ENCODE results near the gene TMEM184B. TPM values are rescaled to one million over a fixed set of nuclear protein-coding genes. Genes with fewer than 3 reads are reported as not detected.

Gene TMEM184B
- polyA plus RNA-seq, 3 donors: 14.0 to 50.2 (median 37.3) TPM

- H3K27ac ChIP-seq (ENCODE audit: low read depth, low read length): no peak overlapping the region
- 69 to 76% (median 70%) methylated on average over 10 of the region's 10 CpGs for WGBS, 3 donors
Observed at GRCh38 chr22:38219632-38220031, 53.2 kb downstream of the TMEM184B start.

- no peak overlapping the region for H3K27ac ChIP-seq (ENCODE audit: low read depth, low read length)
- WGBS, 3 donors: 35 to 56% (median 49%) methylated on average over 25 of the region's 25 CpGs
Observed at GRCh38 chr22:38218661-38219622, 53.9 kb downstream of the TMEM184B start.

GRCh38 chr22:38215156-38216038 lies 57.4 kb downstream of the TMEM184B start:
- no peak overlapping the region for H3K27ac ChIP-seq (ENCODE audit: low read depth, low read length)
- WGBS, 3 donors: 81 to 94% (median 88%) methylated on average over 10 to 11 of the region's 11 CpGs

GRCh38 chr22:38214302-38215056 lies 58.3 kb downstream of the TMEM184B start:
- H3K27ac ChIP-seq (ENCODE audit: low read depth, low read length): no peak overlapping the region
- WGBS, 3 donors: 23 to 50% (median 47%) methylated on average over 54 to 81 of the region's 81 CpGs

GRCh38 chr22:38213990-38214301 lies 58.9 kb downstream of the TMEM184B start:
- no peak overlapping the region for H3K27ac ChIP-seq (ENCODE audit: low read depth, low read length)
- WGBS, 3 donors: 30 to 47% (median 44%) methylated on average over 8 of the region's 8 CpGs

GRCh38 chr22:38213319-38213989 lies 59.4 kb downstream of the TMEM184B start:
- no peak overlapping the region for H3K27ac ChIP-seq (ENCODE audit: low read depth, low read length)
- WGBS, 3 donors: 78 to 96% (median 79%) methylated on average over 6 of the region's 6 CpGs

GRCh38 chr22:38212442-38212841 lies 60.4 kb downstream of the TMEM184B start:
- 67 to 81% (median 81%) methylated on average over 2 of the region's 2 CpGs for WGBS, 3 donors
- H3K27ac ChIP-seq (ENCODE audit: low read depth, low read length): no peak overlapping the region

GRCh38 chr22:38211556-38211955 lies 61.3 kb downstream of the TMEM184B start:
- H3K27ac ChIP-seq (ENCODE audit: low read depth, low read length): no peak overlapping the region
- WGBS, 3 donors: 92 to 94% (median 92%) methylated on average over 7 of the region's 7 CpGs

GRCh38 chr22:38208551-38208968 lies 64.2 kb downstream of the TMEM184B start:
- no peak overlapping the region for H3K27ac ChIP-seq (ENCODE audit: low read depth, low read length)
- 55 to 66% (median 62%) methylated on average over 6 of the region's 6 CpGs for WGBS, 3 donors

GRCh38 chr22:38207898-38208432 lies 64.8 kb downstream of the TMEM184B start:
- 86 to 95% (median 92%) methylated on average over 7 of the region's 7 CpGs for WGBS, 3 donors
- no peak overlapping the region for H3K27ac ChIP-seq (ENCODE audit: low read depth, low read length)

GRCh38 chr22:38205261-38206128 lies 67.3 kb downstream of the TMEM184B start:
- H3K27ac ChIP-seq (ENCODE audit: low read depth, low read length): no peak overlapping the region
- WGBS, 3 donors: 56 to 78% (median 63%) methylated on average over 15 of the region's 15 CpGs

- H3K27ac ChIP-seq (ENCODE audit: low read depth, low read length): no peak overlapping the region
- 58 to 79% (median 61%) methylated on average over 7 of the region's 7 CpGs for WGBS, 3 donors
Observed at GRCh38 chr22:38204784-38205183, 68.0 kb downstream of the TMEM184B start.

- H3K27ac ChIP-seq (ENCODE audit: low read depth, low read length): no peak overlapping the region
- WGBS, 3 donors: 84 to 96% (median 94%) methylated on average over 3 of the region's 3 CpGs
Observed at GRCh38 chr22:38203855-38204514, 68.8 kb downstream of the TMEM184B start.

GRCh38 chr22:38203090-38203810 lies 69.6 kb downstream of the TMEM184B start:
- no peak overlapping the region for H3K27ac ChIP-seq (ENCODE audit: low read depth, low read length)
- 5 to 10% (median 9%) methylated on average over 18 to 19 of the region's 19 CpGs for WGBS, 3 donors

GRCh38 chr22:38202437-38203089 lies 70.2 kb downstream of the TMEM184B start:
- WGBS, 3 donors: 1% methylated on average over 49 to 74 of the region's 74 CpGs
- peak overlapping the region; percentile 95 for H3K27ac ChIP-seq (ENCODE audit: low read depth, low read length)

Data from adipose tissue (tissue), 3 donors.